ENCODE measurements around the gene ZBTB20.
"Not testable (repeated sequence)": the region's sequence is repeated elsewhere in the genome, so short reads cannot be mapped to it uniquely, and the experiment has no call there.

ZBTB20 gene

DNA sequence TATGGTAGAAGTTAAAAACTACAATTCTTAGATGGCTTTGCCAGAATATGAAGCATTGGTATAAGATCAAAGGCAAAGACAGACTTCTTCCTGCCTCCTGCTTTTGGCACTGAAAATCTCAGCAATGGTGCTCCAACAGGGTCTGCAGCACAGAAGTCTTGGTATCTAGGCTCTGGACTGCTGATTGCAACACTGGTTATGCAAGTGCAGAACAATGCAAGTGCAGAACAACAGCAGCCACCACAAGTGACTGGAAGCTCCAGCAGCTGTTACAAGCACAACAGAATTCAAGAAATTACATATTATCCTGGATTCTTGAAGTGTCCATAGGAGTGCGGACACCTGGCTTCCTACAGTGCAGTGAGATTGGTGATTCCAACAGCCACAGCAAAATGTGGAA lies 33.7 kb downstream of the ZBTB20 start:
- Mint-ChIP-seq H3K27ac (no peak overlapping the region), H3K36me3 (ENCODE audit: low read depth) (no peaks in the 10 kb centered on the region), H3K27me3 (ENCODE audit: low read depth) (no peaks in the 10 kb centered on the region), H3K9me3 (no peaks in the 10 kb centered on the region), H3K4me3 (no peak overlapping the region), H3K4me1 (ENCODE audit: low read depth) (no peaks in the 10 kb centered on the region)
- DNase-seq (ENCODE audit: low spot score), result no peak

GRCh38 chr3:115111632-115112031 lies 35.5 kb downstream of the ZBTB20 start:
- no peaks in the 10 kb centered on the region for H3K4me1 Mint-ChIP-seq (ENCODE audit: low read depth)
- DNase-seq (ENCODE audit: low spot score), result no peak
- H3K27ac Mint-ChIP-seq, result no peak overlapping the region
- peaks cover 2% of the 10 kb centered on the region for H3K36me3 Mint-ChIP-seq (ENCODE audit: low read depth)
- no peak overlapping the region for H3K4me3 Mint-ChIP-seq
- no peaks in the 10 kb centered on the region for H3K27me3 Mint-ChIP-seq (ENCODE audit: low read depth)
- H3K9me3 Mint-ChIP-seq, result no peaks in the 10 kb centered on the region

GRCh38 chr3:115110830-115111229 lies 36.3 kb downstream of the ZBTB20 start:
- Mint-ChIP-seq H3K36me3 (ENCODE audit: low read depth) (peaks cover 2% of the 10 kb centered on the region), H3K27me3 (ENCODE audit: low read depth) (no peaks in the 10 kb centered on the region), H3K9me3 (no peaks in the 10 kb centered on the region), H3K27ac (no peak overlapping the region), H3K4me3 (no peak overlapping the region), H3K4me1 (ENCODE audit: low read depth) (no peaks in the 10 kb centered on the region)
- DNase-seq (ENCODE audit: low spot score), result no peak

DNA sequence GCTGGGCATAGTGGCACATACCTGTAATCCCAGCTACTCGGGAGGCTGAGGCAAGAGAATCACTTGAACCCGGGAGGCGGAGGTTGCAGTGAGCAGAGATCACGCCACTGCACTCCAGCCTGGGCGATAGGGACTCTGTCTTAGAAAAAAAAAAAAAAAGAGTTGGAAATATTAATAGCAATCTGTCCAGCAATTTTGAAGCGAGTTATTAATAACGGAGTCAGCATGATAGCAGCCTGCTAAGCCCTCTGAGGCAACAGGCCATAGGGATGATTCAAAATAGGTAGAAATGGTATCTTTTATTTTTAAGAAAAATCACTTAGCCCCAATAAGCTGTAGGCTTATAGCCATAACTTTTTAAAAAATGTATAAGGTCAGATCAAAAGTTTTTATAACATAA lies 37.0 kb downstream of the ZBTB20 start:
- H3K9me3 Mint-ChIP-seq; DNase-seq (ENCODE audit: low spot score); H3K36me3 Mint-ChIP-seq (ENCODE audit: low read depth); H3K27me3 Mint-ChIP-seq (ENCODE audit: low read depth); H3K4me1 Mint-ChIP-seq (ENCODE audit: low read depth); H3K27ac Mint-ChIP-seq; H3K4me3 Mint-ChIP-seq: not testable (repeated sequence)

DNA sequence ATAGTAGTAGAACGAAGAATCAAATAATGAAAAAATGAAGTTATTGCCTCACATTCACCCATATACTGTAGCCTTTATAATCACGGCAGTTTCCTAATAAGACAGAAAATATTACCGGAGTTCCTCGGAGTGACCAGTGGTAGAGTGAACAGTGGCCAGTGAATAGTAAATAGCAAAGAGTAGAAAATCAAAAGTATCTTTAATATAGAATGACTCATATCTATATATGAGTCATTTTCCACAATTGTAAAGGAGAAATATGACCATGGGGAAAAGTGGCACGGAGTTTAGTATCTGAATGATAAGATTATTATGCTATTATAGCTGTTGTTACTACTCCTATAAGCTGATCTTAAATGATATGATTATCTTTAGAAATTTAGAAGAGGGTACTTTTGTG lies 38.5 kb downstream of the ZBTB20 start:
- no peak overlapping the region for H3K4me3 Mint-ChIP-seq
- H3K27ac Mint-ChIP-seq, result no peak overlapping the region
- H3K27me3 Mint-ChIP-seq (ENCODE audit: low read depth), result no peaks in the 10 kb centered on the region
- DNase-seq (ENCODE audit: low spot score), result no peak
- no peaks in the 10 kb centered on the region for H3K4me1 Mint-ChIP-seq (ENCODE audit: low read depth)
- H3K9me3 Mint-ChIP-seq, result peaks cover 3% of the 10 kb centered on the region
- H3K36me3 Mint-ChIP-seq (ENCODE audit: low read depth), result peaks cover 4% of the 10 kb centered on the region

- Mint-ChIP-seq H3K4me3 (no peak overlapping the region), H3K27ac (no peak overlapping the region), H3K36me3 (ENCODE audit: low read depth) (peaks cover 3% of the 10 kb centered on the region), H3K27me3 (ENCODE audit: low read depth) (no peaks in the 10 kb centered on the region), H3K4me1 (ENCODE audit: low read depth) (peaks cover 17% of the 10 kb centered on the region), H3K9me3 (peaks cover 3% of the 10 kb centered on the region)
- DNase-seq (ENCODE audit: low spot score), result no peak
Observed at GRCh38 chr3:115102046-115102445, 45.0 kb downstream of the ZBTB20 start.

DNA sequence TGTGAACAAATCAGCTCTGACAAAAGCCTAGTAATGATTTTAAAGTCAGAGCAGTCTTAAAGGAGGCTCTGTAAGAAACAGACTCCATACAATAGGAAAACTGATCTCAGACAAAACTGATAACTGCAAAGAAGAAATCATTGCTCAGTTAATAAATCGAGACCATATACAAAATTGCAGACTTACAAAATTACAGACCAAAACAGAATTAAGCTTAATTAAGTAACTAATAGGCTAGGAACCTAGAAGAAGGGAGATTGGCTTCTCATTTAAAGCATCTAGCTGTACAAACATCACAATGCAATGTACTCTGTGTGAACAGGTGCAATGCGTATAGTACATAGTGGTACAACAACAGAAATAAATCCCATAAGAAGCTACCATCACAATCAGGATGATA lies 46.3 kb downstream of the ZBTB20 start:
- Mint-ChIP-seq H3K36me3 (ENCODE audit: low read depth) (peaks cover 3% of the 10 kb centered on the region), H3K27ac (no peak overlapping the region), H3K4me1 (ENCODE audit: low read depth) (peaks cover 17% of the 10 kb centered on the region), H3K9me3 (peaks cover 3% of the 10 kb centered on the region), H3K27me3 (ENCODE audit: low read depth) (no peaks in the 10 kb centered on the region), H3K4me3 (peak overlapping the region; percentile 80)
- DNase-seq (ENCODE audit: low spot score), result no peak

DNA sequence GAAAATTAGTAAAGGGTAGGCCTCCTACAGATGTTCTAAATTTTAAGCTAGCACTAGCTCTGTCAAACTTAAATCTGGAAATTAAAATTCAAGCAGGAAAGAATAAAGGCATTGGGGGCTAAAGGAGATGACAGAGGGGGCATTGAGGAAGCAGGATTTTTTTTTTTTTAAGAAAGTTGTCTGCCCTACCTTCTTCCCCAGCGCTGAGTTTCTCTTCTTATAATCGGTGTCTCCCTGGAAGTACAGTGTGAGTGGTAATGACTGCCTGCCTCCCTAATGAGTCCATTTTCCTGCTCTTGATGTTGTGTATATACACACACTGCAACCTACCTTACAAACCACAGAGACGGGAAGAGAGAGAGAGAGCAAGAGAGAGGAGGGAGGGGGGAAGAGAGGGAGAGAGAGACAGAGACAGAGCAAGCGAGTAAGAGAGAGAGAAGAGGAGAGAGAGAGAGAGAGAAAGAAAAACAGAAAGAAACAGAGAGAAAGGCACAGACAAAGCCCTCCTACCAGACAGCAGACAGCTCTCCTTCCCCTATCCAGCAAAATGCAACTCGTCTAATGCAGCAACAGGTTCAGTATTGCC lies 47.0 kb downstream of the ZBTB20 start:
- Mint-ChIP-seq H3K4me1 (ENCODE audit: low read depth) (peaks cover 17% of the 10 kb centered on the region), H3K36me3 (ENCODE audit: low read depth) (peaks cover 3% of the 10 kb centered on the region), H3K4me3 (peak overlapping the region; percentile 80), H3K27ac (peak overlapping the region; percentile 71), H3K9me3 (peaks cover 3% of the 10 kb centered on the region), H3K27me3 (ENCODE audit: low read depth) (no peaks in the 10 kb centered on the region)
- DNase-seq (ENCODE audit: low spot score), result no peak

DNA sequence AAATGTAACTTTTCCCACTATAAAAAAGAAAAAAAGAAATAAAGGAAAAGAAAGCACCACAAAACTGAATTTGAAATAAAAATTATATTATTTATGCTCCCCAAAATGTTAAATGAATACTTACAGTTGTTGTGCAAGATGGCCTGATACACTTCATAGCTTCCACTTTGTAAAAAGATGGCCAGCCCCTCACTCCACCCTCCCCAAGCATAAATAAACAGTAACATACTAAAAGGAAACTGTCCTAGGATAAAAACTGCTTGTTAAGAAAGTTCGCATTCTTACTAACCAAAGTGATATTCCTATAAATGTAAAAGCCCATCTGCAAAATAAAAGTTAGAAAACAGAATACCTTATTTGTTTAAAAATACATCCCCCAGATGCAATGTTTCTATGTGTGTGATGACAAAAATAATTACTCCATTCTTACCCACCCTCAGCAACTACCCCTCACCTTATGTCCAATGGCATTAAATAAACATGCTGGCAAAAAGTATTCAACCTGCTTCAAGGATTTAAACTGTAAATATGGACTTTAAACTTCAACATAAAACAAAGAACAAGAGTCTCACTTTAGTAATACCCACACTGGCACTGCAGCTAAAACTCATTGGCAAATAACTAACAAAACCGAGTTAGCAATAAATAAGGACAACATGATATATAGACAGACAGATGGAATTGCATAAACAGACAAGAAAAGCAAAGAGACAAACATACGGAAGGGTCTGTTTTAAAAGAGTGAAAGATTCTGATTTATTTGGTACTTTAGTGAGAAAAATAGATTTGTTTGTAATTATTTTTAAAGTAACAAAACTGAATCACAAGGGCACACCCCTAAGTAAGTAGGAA lies 47.7 kb downstream of the ZBTB20 start:
- Mint-ChIP-seq H3K27ac (no peak overlapping the region), H3K4me3 (peak overlapping the region; percentile 80), H3K36me3 (ENCODE audit: low read depth) (peaks cover 3% of the 10 kb centered on the region), H3K9me3 (peaks cover 1% of the 10 kb centered on the region), H3K4me1 (ENCODE audit: low read depth) (peaks cover 17% of the 10 kb centered on the region), H3K27me3 (ENCODE audit: low read depth) (no peaks in the 10 kb centered on the region)
- DNase-seq (ENCODE audit: low spot score), result no peak

- Mint-ChIP-seq H3K4me3 (no peak overlapping the region), H3K9me3 (no peaks in the 10 kb centered on the region), H3K36me3 (ENCODE audit: low read depth) (no peaks in the 10 kb centered on the region), H3K4me1 (ENCODE audit: low read depth) (peaks cover 17% of the 10 kb centered on the region), H3K27ac (no peak overlapping the region), H3K27me3 (ENCODE audit: low read depth) (no peaks in the 10 kb centered on the region)
- DNase-seq (ENCODE audit: low spot score), result no peak
Observed at GRCh38 chr3:115098354-115099073, 48.6 kb downstream of the ZBTB20 start.

DNA sequence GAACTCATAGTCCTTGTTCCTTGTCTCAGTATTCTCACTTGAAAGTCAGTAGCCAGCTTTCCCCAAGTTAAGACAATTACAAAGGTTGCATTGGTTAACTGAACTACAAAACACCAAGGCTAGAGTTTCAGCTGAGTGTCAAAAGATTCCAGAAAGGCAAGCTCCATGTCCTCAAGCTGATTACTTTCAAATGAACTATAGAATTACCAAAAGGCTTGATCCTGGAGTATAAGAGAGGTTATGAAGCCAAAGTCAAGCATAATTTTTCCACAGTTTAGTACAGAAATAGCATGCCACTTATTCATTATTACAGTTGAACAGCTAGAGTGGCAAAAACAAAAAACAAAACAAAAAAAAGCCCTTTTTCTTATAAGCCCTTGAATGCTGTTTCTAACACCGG lies 51.9 kb downstream of the ZBTB20 start:
- Mint-ChIP-seq H3K4me3 (no peak overlapping the region), H3K36me3 (ENCODE audit: low read depth) (no peaks in the 10 kb centered on the region), H3K4me1 (ENCODE audit: low read depth) (peaks cover 14% of the 10 kb centered on the region), H3K27ac (no peak overlapping the region), H3K9me3 (no peaks in the 10 kb centered on the region), H3K27me3 (ENCODE audit: low read depth) (no peaks in the 10 kb centered on the region)
- DNase-seq (ENCODE audit: low spot score), result no peak

- no peak overlapping the region for H3K4me3 Mint-ChIP-seq
- H3K27me3 Mint-ChIP-seq (ENCODE audit: low read depth), result no peaks in the 10 kb centered on the region
- no peaks in the 10 kb centered on the region for H3K36me3 Mint-ChIP-seq (ENCODE audit: low read depth)
- H3K9me3 Mint-ChIP-seq, result no peaks in the 10 kb centered on the region
- DNase-seq (ENCODE audit: low spot score), result no peak
- peaks cover 2% of the 10 kb centered on the region for H3K4me1 Mint-ChIP-seq (ENCODE audit: low read depth)
- H3K27ac Mint-ChIP-seq, result no peak overlapping the region
Observed at GRCh38 chr3:115092220-115092791, 54.8 kb downstream of the ZBTB20 start.

DNA sequence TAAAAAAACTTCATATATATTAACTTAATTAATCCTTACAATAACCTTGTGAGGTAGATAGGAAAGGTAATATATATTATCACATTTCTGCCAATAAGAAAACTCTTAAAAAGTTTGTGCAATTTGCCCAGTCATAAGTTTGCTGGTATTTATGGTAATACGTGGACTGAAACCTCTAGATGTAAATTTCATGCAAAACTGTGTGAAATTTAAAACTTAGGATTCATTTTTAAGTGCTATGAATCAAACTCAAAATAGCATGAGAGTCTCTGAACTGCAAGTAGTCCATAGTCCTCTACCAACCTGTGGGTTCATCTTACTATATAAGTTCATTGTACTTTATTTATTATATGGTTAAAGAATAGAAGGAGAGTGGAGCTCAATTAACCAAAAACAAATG lies 56.4 kb downstream of the ZBTB20 start:
- no peak for DNase-seq (ENCODE audit: low spot score)
- peaks cover 2% of the 10 kb centered on the region for H3K4me1 Mint-ChIP-seq (ENCODE audit: low read depth)
- no peaks in the 10 kb centered on the region for H3K27me3 Mint-ChIP-seq (ENCODE audit: low read depth)
- H3K27ac Mint-ChIP-seq, result no peak overlapping the region
- H3K36me3 Mint-ChIP-seq (ENCODE audit: low read depth), result no peaks in the 10 kb centered on the region
- H3K4me3 Mint-ChIP-seq, result no peak overlapping the region
- no peaks in the 10 kb centered on the region for H3K9me3 Mint-ChIP-seq

- peaks cover 2% of the 10 kb centered on the region for H3K4me1 Mint-ChIP-seq (ENCODE audit: low read depth)
- DNase-seq (ENCODE audit: low spot score), result no peak
- no peaks in the 10 kb centered on the region for H3K27me3 Mint-ChIP-seq (ENCODE audit: low read depth)
- no peak overlapping the region for H3K27ac Mint-ChIP-seq
- H3K4me3 Mint-ChIP-seq, result no peak overlapping the region
- H3K9me3 Mint-ChIP-seq, result no peaks in the 10 kb centered on the region
- H3K36me3 Mint-ChIP-seq (ENCODE audit: low read depth), result no peaks in the 10 kb centered on the region
Observed at GRCh38 chr3:115089481-115089880, 57.6 kb downstream of the ZBTB20 start.

All from T-helper 2 cell treated with Interferon-gamma antibody and Interleukin-4, amounts not matched to agents 5 μg/mL and 100 μg/mL, for 36 hours (primary cell).